Esophagus muscularis mucosa (tissue), 4 donors: Measurements from ENCODE around the gene PTPRN2. TPM values are rescaled to one million over a fixed set of nuclear protein-coding genes. Genes with fewer than 3 reads are reported as not detected.

ENCODE experiments used
- DNase-seq: peaks from one replicate; pipeline ENCODE4 v3.0.0-alpha.2; 2017; ENCODE audit errors: extremely low spot score
- H3K27ac ChIP-seq, 4 donors: fragments of 200-600 bp; sonication (generic); replicated peaks in 1 of 4; 1 replicate in 3 of 4; 2 replicates in 1 of 4; pipeline ENCODE4 v1.5.1; 2016 to 2019; ENCODE audit warnings: mild to moderate bottlenecking in 1 of 4
- H3K27me3 ChIP-seq, 4 donors: fragments of 200-600 bp; sonication (generic); one replicate each; pipeline versions ENCODE4 v1.5.1 to v1.6.0; 2016 to 2019
- H3K36me3 ChIP-seq, 4 donors: fragments of 200-600 bp; sonication (generic); one replicate each; pipeline ENCODE4 v1.5.1; 2016 to 2019
- H3K4me1 ChIP-seq, 4 donors: fragments of 200-600 bp; sonication (generic); one replicate each; pipeline ENCODE4 v1.5.1; 2016 to 2019
- H3K4me3 ChIP-seq, 4 donors: fragments of 200-600 bp; sonication (generic); 1 replicate in 2 of 4; 2 replicates in 2 of 4; pipeline ENCODE4 v1.5.1; 2016 to 2019; ENCODE audit warnings: mild to moderate bottlenecking in 4 of 4, moderate library complexity in 1 of 4
- H3K9me3 ChIP-seq, 4 donors: fragments of 200-600 bp; sonication (generic); 1 replicate in 3 of 4; 2 replicates in 1 of 4; pipeline ENCODE4 v1.5.1; 2016 to 2019
- CTCF ChIP-seq, 3 experiments: fragments of 200-600 bp in 2 of 3; fragments of 450-650 bp in 1 of 3; sonication (generic) in 2 of 3; IDR thresholded peaks; one replicate each; pipeline ENCODE4 v1.5.1; 2017 to 2019; ENCODE audit warnings: antibody characterized with exemption in 3 of 3, mild to moderate bottlenecking in 2 of 3, moderate library complexity in 1 of 3
- EP300 ChIP-seq: sonication (generic); formaldehyde crosslinking; IDR thresholded peaks from one replicate; pipeline ENCODE4 v1.6.1; 2017; ENCODE audit warnings: antibody characterized with exemption
- POLR2A ChIP-seq: fragments of 450-650 bp; IDR thresholded peaks from one replicate; pipeline ENCODE4 v1.6.1; 2017; ENCODE audit warnings: antibody characterized with exemption, moderate library complexity, mild to moderate bottlenecking, low read depth
- POLR2AphosphoS5 ChIP-seq, 2 donors: sonication (generic); formaldehyde crosslinking; IDR thresholded peaks; one replicate each; pipeline ENCODE4 v1.6.1; 2017; ENCODE audit warnings: antibody characterized with exemption in 2 of 2
- WGBS: methylation state at CpG from one replicate; pipeline ENCODE4 v1.1.5; 2018; 5-methylcytosine and 5-hydroxymethylcytosine counted together
- intact Hi-C: fragments of 100-400 bp; cut with DNase I; formaldehyde crosslinking; loops from one replicate; pipeline ENCODE4 v1.15.1; 2023
- total RNA-seq, 4 donors: library from RNA; depleted of rRNA; stranded (reverse); fragments of >200 nt; gene quantifications; one replicate each; pipeline versions ENCODE4 v1.1.0 to v1.2.1, GENCODE V29; 2016

PTPRN2 gene
- total RNA-seq, 4 donors from 2014 or later, result 2.1 to 3.1 (median 3.1) TPM

- no peak for TF ChIP-seq EP300
- 72% methylated on average over 10 of the region's 10 CpGs for WGBS
- Histone ChIP-seq H3K36me3 (no peaks in the 10 kb centered on the region), H3K27me3 (peaks cover 0 to 58% (median 0%) of the 10 kb centered on the region in 4 donors), H3K4me1 (no peaks in the 10 kb centered on the region), H3K27ac (no peak overlapping the region), H3K4me3 (no peak overlapping the region), H3K9me3 (peaks cover 0 to 8% (median 0%) of the 10 kb centered on the region in 4 donors)
- no peak for DNase-seq
- intact Hi-C loops, result no loop called here
Measured at GRCh38 chr7:157517782-157518513, 1069.7 kb downstream of the PTPRN2 start.

GRCh38 chr7:157516911-157517781 lies 1070.5 kb downstream of the PTPRN2 start:
- H3K27me3 ChIP-seq, result peaks cover 0 to 60% (median 0%) of the 10 kb centered on the region in 4 donors
- 87% methylated on average over 14 of the region's 25 CpGs for WGBS

GRCh38 chr7:157516311-157516710 lies 1071.3 kb downstream of the PTPRN2 start:
- Histone ChIP-seq H3K4me3 (no peak overlapping the region), H3K27me3 (peaks cover 0 to 60% (median 0%) of the 10 kb centered on the region in 4 donors), H3K36me3 (no peaks in the 10 kb centered on the region), H3K9me3 (peaks cover 0 to 9% (median 0%) of the 10 kb centered on the region in 4 donors), H3K4me1 (no peaks in the 10 kb centered on the region), H3K27ac (no peak overlapping the region)
- no peak for TF ChIP-seq POLR2A
- no peak for TF ChIP-seq EP300
- TF ChIP-seq CTCF (IDR thresholded peaks at IDR 0.05), result no peak
- TF ChIP-seq POLR2AphosphoS5 (IDR thresholded peaks at IDR 0.05), result no peak
- intact Hi-C loops, result no loop called here
- DNase-seq, result no peak
- 77% methylated on average over 12 of the region's 13 CpGs for WGBS

More at GRCh38 chr7:157516911-157517781, 1070.5 kb downstream of the PTPRN2 start:
- H3K36me3 ChIP-seq, result no peaks in the 10 kb centered on the region
- intact Hi-C loops, result no loop called here
- no peak for DNase-seq
- H3K4me3 ChIP-seq, result no peak overlapping the region
- H3K27ac ChIP-seq, result no peak overlapping the region
- H3K9me3 ChIP-seq, result peaks cover 0 to 9% (median 0%) of the 10 kb centered on the region in 4 donors
- no peaks in the 10 kb centered on the region for H3K4me1 ChIP-seq
- no peak for TF ChIP-seq EP300
- no peak for TF ChIP-seq POLR2A
- TF ChIP-seq POLR2AphosphoS5 (IDR thresholded peaks at IDR 0.05), result no peak
- TF ChIP-seq CTCF (IDR thresholded peaks at IDR 0.05), result no peak

GRCh38 chr7:157515342-157516041 lies 1072.1 kb downstream of the PTPRN2 start:
- intact Hi-C loops, result no loop called here
- no peak for DNase-seq

GRCh38 chr7:157514746-157515145 lies 1072.9 kb downstream of the PTPRN2 start:
- Histone ChIP-seq H3K9me3 (peaks cover 0 to 9% (median 0%) of the 10 kb centered on the region in 4 donors), H3K4me1 (no peaks in the 10 kb centered on the region), H3K27me3 (peaks cover 0 to 46% (median 0%) of the 10 kb centered on the region in 4 donors), H3K4me3 (no peak overlapping the region), H3K36me3 (no peaks in the 10 kb centered on the region), H3K27ac (no peak overlapping the region)
- 57% methylated on average over 6 of the region's 6 CpGs for WGBS
- no peak for DNase-seq
- intact Hi-C loops, result no loop called here
- TF ChIP-seq EP300, result no peak

More at GRCh38 chr7:157515342-157516041, 1072.1 kb downstream of the PTPRN2 start:
- no peaks in the 10 kb centered on the region for H3K36me3 ChIP-seq
- H3K27ac ChIP-seq, result no peak overlapping the region
- H3K4me1 ChIP-seq, result no peaks in the 10 kb centered on the region
- no peak for TF ChIP-seq POLR2AphosphoS5 (IDR thresholded peaks at IDR 0.05)
- TF ChIP-seq POLR2A, result no peak
- H3K27me3 ChIP-seq, result peaks cover 0 to 54% (median 0%) of the 10 kb centered on the region in 4 donors
- WGBS, result 74% methylated on average over 17 of the region's 21 CpGs
- peaks cover 0 to 9% (median 0%) of the 10 kb centered on the region in 4 donors for H3K9me3 ChIP-seq
- H3K4me3 ChIP-seq, result no peak overlapping the region
